WTC11 (cell line): ENCODE data around the gene ZCCHC9. TPM values are rescaled to one million over a fixed set of nuclear protein-coding genes. Genes with fewer than 3 reads are reported as not detected.
"Not testable (repeated sequence)": the region's sequence is repeated elsewhere in the genome, so short reads cannot be mapped to it uniquely, and the experiment has no call there.

Source experiments
- ATAC-seq: fragments of 200-7000 bp; cut with Tn5 transposase; 2 replicates; pipeline ENCODE4 v1.10.0; 2021; ENCODE audit warnings: mild to moderate bottlenecking, moderate library complexity
- CTCF ChIA-PET: fragments of 300-600 bp; sonication (Branson Sonifier 250); formaldehyde crosslinking; loops from one replicate; lab custom pipeline; 2021; ENCODE audit warnings: antibody characterized with exemption; lab: Charles Lee
- POLR2A ChIA-PET: fragments of 350-600 bp; sonication (Branson Sonifier 250); formaldehyde crosslinking; loops from one replicate; lab custom pipeline; 2021; ENCODE audit warnings: antibody characterized with exemption; lab: Charles Lee
- DNase-seq: peaks from one replicate; pipeline ENCODE4 v3.0.0; 2021; ENCODE audit warnings: low spot score
- H3K27ac Mint-ChIP-seq: 2 replicates; pipeline ENCODE4 v1.8.0; 2021; ENCODE audit warnings: mixed read lengths
- H3K27me3 Mint-ChIP-seq: 2 replicates; pipeline ENCODE4 v1.8.0; 2021; ENCODE audit warnings: low read depth, mild to moderate bottlenecking, moderate library complexity, mixed read lengths
- H3K36me3 Mint-ChIP-seq: 2 replicates; pipeline ENCODE4 v1.8.0; 2021; ENCODE audit warnings: mixed read lengths
- H3K4me1 Mint-ChIP-seq: 2 replicates; pipeline ENCODE4 v1.8.0; 2022; ENCODE audit warnings: mixed read lengths
- H3K4me3 Mint-ChIP-seq: 2 replicates; pipeline ENCODE4 v1.8.0; 2021; ENCODE audit warnings: mild to moderate bottlenecking, moderate library complexity, mixed read lengths
- H3K9me3 Mint-ChIP-seq: 2 replicates; pipeline ENCODE4 v1.8.0; 2021; ENCODE audit warnings: mixed read lengths
- ATF6 ChIP-seq: sonication (generic); formaldehyde crosslinking; IDR thresholded peaks from 2 replicates; pipeline ENCODE4 v1.8.1; 2023; ENCODE audit warnings: mild to moderate bottlenecking, missing genetic modification reagents
- ETV6 ChIP-seq: sonication (generic); formaldehyde crosslinking; IDR thresholded peaks from 2 replicates; pipeline ENCODE4 v1.8.1; 2022; ENCODE audit warnings: mild to moderate bottlenecking, missing genetic modification reagents
- FOXJ3 ChIP-seq: sonication (generic); formaldehyde crosslinking; IDR thresholded peaks from 2 replicates; pipeline ENCODE4 v1.9.0; 2021; ENCODE audit warnings: missing genetic modification reagents, mild to moderate bottlenecking, borderline replicate concordance
- FOXP1 ChIP-seq: sonication (generic); formaldehyde crosslinking; IDR thresholded peaks from 2 replicates; pipeline ENCODE4 v1.8.0; 2022; ENCODE audit warnings: missing genetic modification reagents, mild to moderate bottlenecking, moderate library complexity, borderline replicate concordance
- NFYB ChIP-seq: sonication (generic); formaldehyde crosslinking; conservative IDR thresholded peaks from 2 replicates; pipeline ENCODE4 v1.8.0; 2022; ENCODE audit warnings: low read depth, missing genetic modification reagents
- NR2C2 ChIP-seq: sonication (generic); formaldehyde crosslinking; IDR thresholded peaks from 2 replicates; pipeline ENCODE4 v1.8.0; 2022; ENCODE audit warnings: mild to moderate bottlenecking, missing genetic modification reagents
- PREB ChIP-seq: sonication (generic); formaldehyde crosslinking; IDR thresholded peaks from 2 replicates; pipeline ENCODE4 v1.8.1; 2022; ENCODE audit warnings: mild to moderate bottlenecking, missing genetic modification reagents, moderate library complexity, borderline replicate concordance
- TEAD1 ChIP-seq: sonication (generic); formaldehyde crosslinking; IDR thresholded peaks from 2 replicates; pipeline ENCODE4 v1.8.0; 2022; ENCODE audit warnings: mild to moderate bottlenecking, missing genetic modification reagents
- ZMAT4 ChIP-seq: fragments of 250-450 bp; sonication (Bioruptor Pico); IDR thresholded peaks from 2 replicates; pipeline ENCODE4 v1.9.0; 2021; ENCODE audit warnings: mild to moderate bottlenecking
- ZNF671 ChIP-seq: fragments of 250-450 bp; sonication (Bioruptor Pico); IDR thresholded peaks from 2 replicates; pipeline ENCODE4 v1.8.0; 2021; ENCODE audit warnings: mild to moderate bottlenecking
- total RNA-seq: library from RNA; stranded (reverse); gene quantifications from 3 replicates; pipeline ENCODE4 v1.2.3, GENCODE V29; 2021
- TF ChIP-seq, protein P1 (sequence below): sonication (generic); formaldehyde crosslinking; IDR thresholded peaks from 2 replicates; pipeline ENCODE4 v1.8.0; 2023; ENCODE audit warnings: mild to moderate bottlenecking, missing genetic modification reagents
- TF ChIP-seq, protein P2 (sequence below): sonication (generic); formaldehyde crosslinking; IDR thresholded peaks from 2 replicates; pipeline ENCODE4 v1.8.1; 2023; ENCODE audit warnings: mild to moderate bottlenecking, missing genetic modification reagents, borderline replicate concordance

The ZCCHC9 gene
- total RNA-seq, 1 experiment from 2014 or later = 30.8 TPM

DNA sequence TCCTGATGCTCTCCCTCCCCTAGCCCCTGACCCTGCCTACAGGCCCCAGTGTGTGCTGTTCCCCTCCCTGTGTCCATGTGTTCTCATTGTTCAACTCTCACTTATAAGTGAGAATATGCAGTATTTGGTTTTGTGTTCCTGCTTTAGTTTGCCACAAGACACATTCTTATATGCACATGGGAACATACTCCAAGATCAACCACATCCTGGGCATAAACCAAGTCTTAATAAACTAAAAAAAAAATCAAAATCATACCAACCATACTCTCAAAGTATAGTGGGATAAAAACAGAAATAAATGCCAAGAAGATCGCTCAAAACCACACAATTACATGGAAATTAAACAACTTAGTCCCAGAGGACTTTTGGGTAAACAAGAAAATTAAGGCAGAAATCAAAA is 11.2 kb upstream of the ZCCHC9 start (continued):
- no peak for TF ChIP-seq FOXP1 (CRISPR knock-in tag)
- TF ChIP-seq NFYB (CRISPR knock-in tag) = no peak
- TF ChIP-seq ZMAT4 (CRISPR knock-in tag) = no peak
- TF ChIP-seq, protein P1, sequence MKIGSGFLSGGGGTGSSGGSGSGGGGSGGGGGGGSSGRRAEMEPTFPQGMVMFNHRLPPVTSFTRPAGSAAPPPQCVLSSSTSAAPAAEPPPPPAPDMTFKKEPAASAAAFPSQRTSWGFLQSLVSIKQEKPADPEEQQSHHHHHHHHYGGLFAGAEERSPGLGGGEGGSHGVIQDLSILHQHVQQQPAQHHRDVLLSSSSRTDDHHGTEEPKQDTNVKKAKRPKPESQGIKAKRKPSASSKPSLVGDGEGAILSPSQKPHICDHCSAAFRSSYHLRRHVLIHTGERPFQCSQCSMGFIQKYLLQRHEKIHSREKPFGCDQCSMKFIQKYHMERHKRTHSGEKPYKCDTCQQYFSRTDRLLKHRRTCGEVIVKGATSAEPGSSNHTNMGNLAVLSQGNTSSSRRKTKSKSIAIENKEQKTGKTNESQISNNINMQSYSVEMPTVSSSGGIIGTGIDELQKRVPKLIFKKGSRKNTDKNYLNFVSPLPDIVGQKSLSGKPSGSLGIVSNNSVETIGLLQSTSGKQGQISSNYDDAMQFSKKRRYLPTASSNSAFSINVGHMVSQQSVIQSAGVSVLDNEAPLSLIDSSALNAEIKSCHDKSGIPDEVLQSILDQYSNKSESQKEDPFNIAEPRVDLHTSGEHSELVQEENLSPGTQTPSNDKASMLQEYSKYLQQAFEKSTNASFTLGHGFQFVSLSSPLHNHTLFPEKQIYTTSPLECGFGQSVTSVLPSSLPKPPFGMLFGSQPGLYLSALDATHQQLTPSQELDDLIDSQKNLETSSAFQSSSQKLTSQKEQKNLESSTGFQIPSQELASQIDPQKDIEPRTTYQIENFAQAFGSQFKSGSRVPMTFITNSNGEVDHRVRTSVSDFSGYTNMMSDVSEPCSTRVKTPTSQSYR = no peak

DNA sequence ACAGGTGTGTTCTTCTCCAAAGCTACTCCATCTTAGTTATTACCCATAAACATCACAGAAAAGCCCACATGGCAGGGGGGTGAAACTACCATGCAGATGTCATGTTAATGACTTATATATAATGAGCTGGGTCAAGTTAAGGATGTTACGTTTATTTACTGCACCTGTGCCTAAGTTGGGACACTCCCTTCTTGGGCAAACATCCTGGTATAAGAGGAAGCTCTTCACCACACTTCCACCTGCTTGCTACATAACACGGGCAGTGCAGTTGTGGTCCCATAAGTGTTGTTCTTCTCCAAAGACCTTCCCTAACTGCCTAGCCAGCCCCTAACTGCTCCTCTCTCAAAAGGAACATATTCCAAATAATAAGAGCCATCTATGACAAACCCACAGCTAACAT is 9.3 kb upstream of the ZCCHC9 start:
- CTCF ChIA-PET = no interaction called here
- DNase-seq (no peak), ATAC-seq (no peak)
- TF ChIP-seq FOXJ3 = no peak
- TF ChIP-seq TEAD1 (CRISPR knock-in tag) = no peak
- Mint-ChIP-seq H3K27me3 (no peaks in the 10 kb centered on the region), H3K4me3 (no peak overlapping the region), H3K9me3 (peaks cover 41% of the 10 kb centered on the region), H3K4me1 (no peaks in the 10 kb centered on the region), H3K36me3 (peaks cover 44% of the 10 kb centered on the region), H3K27ac (no peak overlapping the region)
- POLR2A ChIA-PET = interaction anchor here (1.3 kb wide), 1 partner anchor 10 kb away, joined by 3 read pairs; the partner anchor contains the start of gene ZCCHC9

GRCh38 chr5:81294021-81294420 is 7.4 kb upstream of the ZCCHC9 start:
- CTCF ChIA-PET, H3K27ac Mint-ChIP-seq: not testable (repeated sequence)

GRCh38 chr5:81297531-81297930 is 3.9 kb upstream of the ZCCHC9 start:
- Mint-ChIP-seq H3K27me3 (no peaks in the 10 kb centered on the region), H3K36me3 (peaks cover 24% of the 10 kb centered on the region), H3K4me1 (peaks cover 16% of the 10 kb centered on the region), H3K27ac (no peak overlapping the region), H3K4me3 (no peak overlapping the region), H3K9me3 (peaks cover 23% of the 10 kb centered on the region)
- TF ChIP-seq PREB (no peak), ETV6 (CRISPR knock-in tag) (no peak), NR2C2 (CRISPR knock-in tag) (no peak)
- POLR2A ChIA-PET = no interaction called here
- ATAC-seq (no peak), DNase-seq (no peak)
- CTCF ChIA-PET = no interaction called here

More at GRCh38 chr5:81294021-81294420, 7.4 kb upstream of the ZCCHC9 start:
- DNase-seq, ATAC-seq, H3K27me3 Mint-ChIP-seq, H3K4me1 Mint-ChIP-seq, H3K4me3 Mint-ChIP-seq, POLR2A ChIA-PET: not testable (repeated sequence)
- Mint-ChIP-seq H3K9me3 (peaks cover 41% of the 10 kb centered on the region), H3K36me3 (peaks cover 44% of the 10 kb centered on the region)

GRCh38 chr5:81300921-81301270 is 491 bp upstream of the ZCCHC9 start:
- no peak for DNase-seq
- CTCF ChIA-PET = interaction anchor here (0.6 to 3.2 kb wide), 9 partner anchors 14 to 865 kb away, joined by 3 to 19 read pairs (median 9); partner anchors contain the start of genes ACOT12 and CKMT2
- TF ChIP-seq ATF6 (CRISPR knock-in tag) (no peak), ZNF671 (no peak)
- TF ChIP-seq, protein P2, sequence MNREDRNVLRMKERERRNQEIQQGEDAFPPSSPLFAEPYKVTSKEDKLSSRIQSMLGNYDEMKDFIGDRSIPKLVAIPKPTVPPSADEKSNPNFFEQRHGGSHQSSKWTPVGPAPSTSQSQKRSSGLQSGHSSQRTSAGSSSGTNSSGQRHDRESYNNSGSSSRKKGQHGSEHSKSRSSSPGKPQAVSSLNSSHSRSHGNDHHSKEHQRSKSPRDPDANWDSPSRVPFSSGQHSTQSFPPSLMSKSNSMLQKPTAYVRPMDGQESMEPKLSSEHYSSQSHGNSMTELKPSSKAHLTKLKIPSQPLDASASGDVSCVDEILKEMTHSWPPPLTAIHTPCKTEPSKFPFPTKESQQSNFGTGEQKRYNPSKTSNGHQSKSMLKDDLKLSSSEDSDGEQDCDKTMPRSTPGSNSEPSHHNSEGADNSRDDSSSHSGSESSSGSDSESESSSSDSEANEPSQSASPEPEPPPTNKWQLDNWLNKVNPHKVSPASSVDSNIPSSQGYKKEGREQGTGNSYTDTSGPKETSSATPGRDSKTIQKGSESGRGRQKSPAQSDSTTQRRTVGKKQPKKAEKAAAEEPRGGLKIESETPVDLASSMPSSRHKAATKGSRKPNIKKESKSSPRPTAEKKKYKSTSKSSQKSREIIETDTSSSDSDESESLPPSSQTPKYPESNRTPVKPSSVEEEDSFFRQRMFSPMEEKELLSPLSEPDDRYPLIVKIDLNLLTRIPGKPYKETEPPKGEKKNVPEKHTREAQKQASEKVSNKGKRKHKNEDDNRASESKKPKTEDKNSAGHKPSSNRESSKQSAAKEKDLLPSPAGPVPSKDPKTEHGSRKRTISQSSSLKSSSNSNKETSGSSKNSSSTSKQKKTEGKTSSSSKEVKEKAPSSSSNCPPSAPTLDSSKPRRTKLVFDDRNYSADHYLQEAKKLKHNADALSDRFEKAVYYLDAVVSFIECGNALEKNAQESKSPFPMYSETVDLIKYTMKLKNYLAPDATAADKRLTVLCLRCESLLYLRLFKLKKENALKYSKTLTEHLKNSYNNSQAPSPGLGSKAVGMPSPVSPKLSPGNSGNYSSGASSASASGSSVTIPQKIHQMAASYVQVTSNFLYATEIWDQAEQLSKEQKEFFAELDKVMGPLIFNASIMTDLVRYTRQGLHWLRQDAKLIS (CRISPR knock-in tag) = no peak

More at GRCh38 chr5:81300921-81301270, 491 bp upstream of the ZCCHC9 start:
- POLR2A ChIA-PET = no interaction called here
- H3K27ac Mint-ChIP-seq = peak overlapping the region; percentile 99
- H3K27me3 Mint-ChIP-seq = no peaks in the 10 kb centered on the region
- H3K36me3 Mint-ChIP-seq = peaks cover 3% of the 10 kb centered on the region
- H3K4me1 Mint-ChIP-seq = peaks cover 17% of the 10 kb centered on the region
- H3K9me3 Mint-ChIP-seq = no peaks in the 10 kb centered on the region
- ATAC-seq = no peak
- H3K4me3 Mint-ChIP-seq = peak overlapping the region; percentile 96
